ENCODE data around the gene EIF5. TPM values are rescaled to one million over a fixed set of nuclear protein-coding genes. Genes with fewer than 3 reads are reported as not detected.

EIF5 gene
- total RNA-seq, 2 experiments from 2014 or later = 237 to 292 TPM

- ChIA-PET POLR2A (interaction anchor here (1.4 kb wide), 1 partner anchor 50 kb away, joined by 4 read pairs; the partner anchor contains the start of gene EIF5), CTCF (ENCODE audit: unreplicated experiment) (no interaction called here)
- peaks cover 17% of the 10 kb centered on the region for H3K36me3 ChIP-seq (ENCODE audit: insufficient read depth, low read length)
- no TSS peak for BruUV-seq (replicated peaks)
- H3K27ac ChIP-seq (ENCODE audit: low read depth, low read length, poor library complexity, severe bottlenecking) = peak overlapping the region; percentile 89
- H4K20me1 ChIP-seq (ENCODE audit: insufficient read depth, low read length) = peaks cover 17% of the 10 kb centered on the region
- H3K4me1 ChIP-seq (ENCODE audit: insufficient read depth, low read length, poor library complexity, severe bottlenecking) = peaks cover 22% of the 10 kb centered on the region
- no peak for DNase-seq (ENCODE audit: low spot score)
- no peaks in the 10 kb centered on the region for H3K9me3 ChIP-seq (ENCODE audit: low read length)
- no peaks in the 10 kb centered on the region for H3K9me2 ChIP-seq (ENCODE audit: insufficient read depth, low read length)
- intact Hi-C loops (cut with micrococcal nuclease; ENCODE audit: unreplicated experiment) = loop anchor here (1.0 kb wide), 1 partner anchor 50 kb away; the partner anchor contains the start of gene EIF5
- TF ChIP-seq CTCF (conservative IDR thresholded peaks at IDR 0.05; ENCODE audit: low read length) = no peak
- no peak for TF ChIP-seq EZH2phosphoT487 (IDR thresholded peaks at IDR 0.05; ENCODE audit: borderline replicate concordance, low read depth, low read length)
- H3K4me2 ChIP-seq (ENCODE audit: low read length) = peak overlapping the region; percentile 97
- H3K4me3 ChIP-seq (ENCODE audit: low read depth, low read length, poor library complexity, severe bottlenecking) = peak overlapping the region; percentile 96
- H2AFZ ChIP-seq (ENCODE audit: low read length) = peak overlapping the region; percentile 86
- H3K79me2 ChIP-seq (ENCODE audit: insufficient read depth, low read depth, low read length) = peaks cover 39% of the 10 kb centered on the region
Observed at GRCh38 chr14:103384450-103385151, 50.6 kb downstream of the EIF5 start.

GRCh38 chr14:103385152-103385928 is 51.3 kb downstream of the EIF5 start, which contains the start of gene MARK3:
MARK3 (plus strand) TSS chr14:103385415; CDS start chr14:103386030, 615 bp downstream.
- H4K20me1 ChIP-seq (ENCODE audit: insufficient read depth, low read length) = peaks cover 17% of the 10 kb centered on the region
- peak; percentile 98 for DNase-seq (ENCODE audit: low spot score)
- no peaks in the 10 kb centered on the region for H3K9me3 ChIP-seq (ENCODE audit: low read length)
- POLR2A ChIA-PET = interaction anchor here (1.4 kb wide), 1 partner anchor 51 kb away, joined by 4 read pairs; the partner anchor contains the start of gene EIF5
- intact Hi-C loops (cut with micrococcal nuclease; ENCODE audit: unreplicated experiment) = loop anchor here (1.0 kb wide), 1 partner anchor 51 kb away; the partner anchor contains the start of gene EIF5
- TF ChIP-seq CTCF (conservative IDR thresholded peaks at IDR 0.05; ENCODE audit: low read length) = peak; percentile 50; the same call in 1 of the 2 replicates
- no peak for TF ChIP-seq EZH2phosphoT487 (IDR thresholded peaks at IDR 0.05; ENCODE audit: borderline replicate concordance, low read depth, low read length)
- peaks cover 45% of the 10 kb centered on the region for H3K79me2 ChIP-seq (ENCODE audit: insufficient read depth, low read depth, low read length)
- H3K4me1 ChIP-seq (ENCODE audit: insufficient read depth, low read length, poor library complexity, severe bottlenecking) = peaks cover 22% of the 10 kb centered on the region
- BruUV-seq (replicated peaks) = no TSS peak
- peak within 1 kb of the TSS; percentile 96 for H3K4me3 ChIP-seq (ENCODE audit: low read depth, low read length, poor library complexity, severe bottlenecking)
- H3K4me2 ChIP-seq (ENCODE audit: low read length) = peak within 1 kb of the TSS; percentile 97
- peaks cover 18% of the 10 kb centered on the region for H3K36me3 ChIP-seq (ENCODE audit: insufficient read depth, low read length)
- peak within 1 kb of the TSS; percentile 86 for H2AFZ ChIP-seq (ENCODE audit: low read length)
- H3K27ac ChIP-seq (ENCODE audit: low read depth, low read length, poor library complexity, severe bottlenecking) = peak within 1 kb of the TSS; percentile 89
- no peaks in the 10 kb centered on the region for H3K9me2 ChIP-seq (ENCODE audit: insufficient read depth, low read length)
- CTCF ChIA-PET (ENCODE audit: unreplicated experiment) = no interaction called here

Data from OCI-LY7 (cell line).